Measurements from ENCODE around the gene SMIM44. TPM values are rescaled to one million over a fixed set of nuclear protein-coding genes. Genes with fewer than 3 reads are reported as not detected.

SMIM44 gene
- total and polyA plus RNA-seq, 2 donors (not counting 1 experiment from before 2014, with no cell fraction given): not detected

- no peak overlapping the region for H2AFZ ChIP-seq (ENCODE audit: insufficient read depth, low read depth, low read length, poor library complexity, severe bottlenecking)
- H3K79me2 ChIP-seq (ENCODE audit: control insufficient read depth, insufficient read depth, low read length): no peaks in the 10 kb centered on the region
- H4K20me1 ChIP-seq (ENCODE audit: control insufficient read depth, insufficient read depth, low read length, poor library complexity, severe bottlenecking): no peaks in the 10 kb centered on the region
- H3K36me3 ChIP-seq (replicated peaks in 1 of 2; ENCODE audit: control extremely low read depth in 1 of 2, control insufficient read depth in 1 of 2, extremely low read depth in 1 of 2, insufficient read depth in 2 of 2, low read length in 1 of 2): peaks cover 0 to 16% of the 10 kb centered on the region in 2 experiments
- Mint-ChIP-seq H3K4me3 (no peak overlapping the region), H3K9me3 (ENCODE audit: insufficient read depth) (no peaks in the 10 kb centered on the region), H3K27me3 (no peaks in the 10 kb centered on the region), H3K4me1 (no peaks in the 10 kb centered on the region), H3K27ac (no peak overlapping the region)
- no peak overlapping the region for H3K9ac ChIP-seq (ENCODE audit: low read length)
- ChIA-PET CTCF (interaction anchor here (1.0 kb wide), 1 partner anchor 27 kb away, joined by 3 read pairs; no protein-coding TSS in a partner anchor), POLR2A (no interaction called here)
- H3K27me3 ChIP-seq (replicated peaks in 1 of 4; ENCODE audit: control extremely low read depth in 1 of 4, control insufficient read depth in 3 of 4, insufficient read depth in 4 of 4, low read length in 3 of 4): no peaks in the 10 kb centered on the region
- no peak overlapping the region for H3K27ac ChIP-seq (ENCODE audit: low read length in 2 of 2)
- DNase-seq (no peak), ATAC-seq (ENCODE audit: low read depth) (no peak)
- H3K4me2 ChIP-seq (replicated peaks; ENCODE audit: low read depth, low read length, poor library complexity, severe bottlenecking): no peak overlapping the region
- H3K9me3 ChIP-seq (ENCODE audit: control extremely low read depth in 1 of 3, control insufficient read depth in 2 of 3, insufficient read depth in 1 of 3, low read length in 2 of 3): no peaks in the 10 kb centered on the region
- WGBS (ENCODE audit: insufficient coverage): 97% methylated on average over 29 of the region's 37 CpGs
- H3K4me1 ChIP-seq (ENCODE audit: control insufficient read depth in 2 of 2, insufficient read depth in 2 of 2, low read length in 2 of 2): no peaks in the 10 kb centered on the region
- intact Hi-C loops (cut with micrococcal nuclease): no loop called here
- no peak overlapping the region for H3K4me3 ChIP-seq (ENCODE audit: control extremely low read depth in 1 of 5, extremely low read depth in 1 of 5, insufficient read depth in 1 of 5, low read depth in 2 of 5, low read length in 4 of 5)
- no peak for TF ChIP-seq CTCF (IDR thresholded peaks at IDR 0.05)
- TF ChIP-seq EZH2 (IDR thresholded peaks at IDR 0.05; ENCODE audit: borderline replicate concordance, insufficient read depth, low read depth, low read length, poor library complexity, severe bottlenecking): no peak
These were observed 27.2 kb downstream of the SMIM44 start for GRCh38 chr19:3455960-3456601.

DNA sequence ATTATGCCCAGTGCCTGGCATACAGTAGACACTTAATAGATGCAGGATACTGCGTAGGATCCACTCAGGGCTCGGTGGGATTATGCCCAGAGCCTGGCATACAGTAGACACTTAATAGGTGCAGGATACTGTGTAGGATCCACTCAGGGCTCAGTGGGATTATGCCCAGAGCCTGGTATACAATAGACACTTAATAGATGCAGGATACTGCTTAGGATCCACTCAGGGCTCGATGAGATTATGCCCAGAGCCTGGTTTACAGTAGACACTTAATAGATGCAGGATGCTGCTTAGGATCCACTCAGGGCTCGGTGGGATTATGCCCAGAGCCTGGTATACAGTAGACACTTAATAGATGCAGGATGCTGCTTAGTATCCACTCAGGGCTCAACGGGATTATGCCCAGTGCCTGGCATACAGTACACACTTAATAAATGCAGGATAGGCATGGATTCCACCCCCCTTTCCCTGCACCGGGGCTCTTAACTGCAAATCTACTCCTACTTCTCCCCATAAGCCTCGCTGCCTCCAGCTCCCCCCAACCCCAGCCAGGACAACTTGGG lies 27.8 kb downstream of the SMIM44 start:
- Mint-ChIP-seq H3K27ac (no peak overlapping the region), H3K4me3 (no peak overlapping the region), H3K27me3 (no peaks in the 10 kb centered on the region), H3K9me3 (ENCODE audit: insufficient read depth) (no peaks in the 10 kb centered on the region), H3K4me1 (no peaks in the 10 kb centered on the region)
- WGBS (ENCODE audit: insufficient coverage): 97% methylated on average over 7 of the region's 7 CpGs
- no peak for ATAC-seq (ENCODE audit: low read depth)
- Histone ChIP-seq H3K27ac (ENCODE audit: low read length in 2 of 2) (no peak overlapping the region), H3K4me1 (ENCODE audit: control insufficient read depth in 2 of 2, insufficient read depth in 2 of 2, low read length in 2 of 2) (no peaks in the 10 kb centered on the region), H3K36me3 (replicated peaks in 1 of 2; ENCODE audit: control extremely low read depth in 1 of 2, control insufficient read depth in 1 of 2, extremely low read depth in 1 of 2, insufficient read depth in 2 of 2, low read length in 1 of 2) (peaks cover 0 to 21% of the 10 kb centered on the region in 2 experiments), H4K20me1 (ENCODE audit: control insufficient read depth, insufficient read depth, low read length, poor library complexity, severe bottlenecking) (no peaks in the 10 kb centered on the region), H3K27me3 (replicated peaks in 1 of 4; ENCODE audit: control extremely low read depth in 1 of 4, control insufficient read depth in 3 of 4, insufficient read depth in 4 of 4, low read length in 3 of 4) (no peaks in the 10 kb centered on the region), H3K4me2 (replicated peaks; ENCODE audit: low read depth, low read length, poor library complexity, severe bottlenecking) (no peak overlapping the region), H3K9me3 (ENCODE audit: control extremely low read depth in 1 of 3, control insufficient read depth in 2 of 3, insufficient read depth in 1 of 3, low read length in 2 of 3) (no peaks in the 10 kb centered on the region), H3K9ac (ENCODE audit: low read length) (no peak overlapping the region), H3K79me2 (ENCODE audit: control insufficient read depth, insufficient read depth, low read length) (no peaks in the 10 kb centered on the region), H2AFZ (ENCODE audit: insufficient read depth, low read depth, low read length, poor library complexity, severe bottlenecking) (no peak overlapping the region), H3K4me3 (ENCODE audit: control extremely low read depth in 1 of 5, extremely low read depth in 1 of 5, insufficient read depth in 1 of 5, low read depth in 2 of 5, low read length in 4 of 5) (no peak overlapping the region)
- DNase-seq: no peak
- CTCF ChIA-PET: no interaction called here
- POLR2A ChIA-PET: no interaction called here
- intact Hi-C loops (cut with micrococcal nuclease): no loop called here
- TF ChIP-seq EZH2 (IDR thresholded peaks at IDR 0.05; ENCODE audit: borderline replicate concordance, insufficient read depth, low read depth, low read length, poor library complexity, severe bottlenecking): no peak
- TF ChIP-seq CTCF (IDR thresholded peaks at IDR 0.05): no peak

Data from B cell (primary cell).